Activated naive CD8-positive, alpha-beta T cell treated with anti-CD3 and anti-CD28 coated beads, Interleukin-2, amount 10 ng/mL, durations not matched to agents 7 days and 5 days (primary cell): Measurements from ENCODE around the gene NLRP3. TPM values are rescaled to one million over a fixed set of nuclear protein-coding genes. Genes with fewer than 3 reads are reported as not detected.
"Not testable (repeated sequence)": the region's sequence is repeated elsewhere in the genome, so short reads cannot be mapped to it uniquely, and the experiment has no call there.

Experiments used
- ATAC-seq: fragments of 150-1000 bp; cut with Tn5 transposase; one replicate; pipeline ENCODE4 v1.10.0; 2021; ENCODE audit warnings: low read depth, moderate library complexity
- POLR2A ChIA-PET: fragments of 350-600 bp; sonication (Branson Sonifier 250); formaldehyde crosslinking; loops from one replicate; lab custom pipeline; 2021; ENCODE audit warnings: antibody characterized with exemption; lab: Charles Lee
- DNase-seq: peaks from one replicate; pipeline ENCODE4 v3.0.0; 2021
- H3K27ac Mint-ChIP-seq: one replicate; pipeline ENCODE4 v1.8.0; 2022; ENCODE audit warnings: mild to moderate bottlenecking, mixed read lengths
- H3K27me3 Mint-ChIP-seq: one replicate; pipeline ENCODE4 v1.8.0; 2022; ENCODE audit warnings: mild to moderate bottlenecking, moderate library complexity, mixed read lengths
- H3K36me3 Mint-ChIP-seq: one replicate; pipeline ENCODE4 v1.8.0; 2021; ENCODE audit warnings: mild to moderate bottlenecking, mixed read lengths
- H3K4me1 Mint-ChIP-seq: one replicate; pipeline ENCODE4 v1.8.0; 2021; ENCODE audit warnings: mixed read lengths
- H3K4me3 Mint-ChIP-seq: one replicate; pipeline ENCODE4 v1.8.0; 2022; ENCODE audit warnings: mild to moderate bottlenecking, moderate library complexity, mixed read lengths
- H3K9me3 Mint-ChIP-seq: one replicate; pipeline ENCODE4 v1.8.0; 2021; ENCODE audit warnings: mixed read lengths
- total RNA-seq, 2 experiments: library from RNA; stranded (reverse); gene quantifications; one replicate each; pipeline ENCODE4 v1.2.3, GENCODE V29; 2021

Gene NLRP3
- total RNA-seq: 1 to 10 TPM; 7.0 to 8.9 TPM

- peaks cover 16% of the 10 kb centered on the region for H3K36me3 Mint-ChIP-seq
- H3K27me3 Mint-ChIP-seq: no peaks in the 10 kb centered on the region
- peak within 1 kb of the TSS; percentile 86 for H3K4me3 Mint-ChIP-seq
- DNase-seq: peak; percentile 58
- peaks cover 1% of the 10 kb centered on the region for H3K9me3 Mint-ChIP-seq
- peak within 1 kb of the TSS; percentile 86 for H3K27ac Mint-ChIP-seq
- POLR2A ChIA-PET: interaction anchor here (0.7 to 2.1 kb wide), 6 partner anchors 22 to 205 kb away, joined by 3 to 13 read pairs (median 4); no protein-coding TSS in a partner anchor
- peak; percentile 86 for ATAC-seq
- H3K4me1 Mint-ChIP-seq: peaks cover 42% of the 10 kb centered on the region
Measured at GRCh38 chr1:247415423-247416361, at the start of gene NLRP3. NLRP3 (plus strand) TSS chr1:247416173; CDS start chr1:247418801, 2,628 bp downstream.

GRCh38 chr1:247366345-247366744, 49.6 kb upstream of the NLRP3 start:
- H3K27ac Mint-ChIP-seq, ATAC-seq, DNase-seq, H3K9me3 Mint-ChIP-seq, H3K36me3 Mint-ChIP-seq, H3K4me1 Mint-ChIP-seq, POLR2A ChIA-PET, H3K27me3 Mint-ChIP-seq, H3K4me3 Mint-ChIP-seq: not testable (repeated sequence)

GRCh38 chr1:247366926-247367645, 48.9 kb upstream of the NLRP3 start:
- Mint-ChIP-seq H3K4me1 (peaks cover 3% of the 10 kb centered on the region), H3K27ac (no peak overlapping the region), H3K4me3 (no peak overlapping the region), H3K36me3 (no peaks in the 10 kb centered on the region), H3K9me3 (peaks cover 5% of the 10 kb centered on the region), H3K27me3 (peaks cover 5% of the 10 kb centered on the region)
- DNase-seq (no peak), ATAC-seq (no peak)
- POLR2A ChIA-PET: no interaction called here

- Mint-ChIP-seq H3K36me3 (no peaks in the 10 kb centered on the region), H3K4me1 (peaks cover 6% of the 10 kb centered on the region), H3K9me3 (peaks cover 5% of the 10 kb centered on the region), H3K27ac (no peak overlapping the region), H3K27me3 (peaks cover 5% of the 10 kb centered on the region), H3K4me3 (no peak overlapping the region)
- ATAC-seq (no peak), DNase-seq (no peak)
- POLR2A ChIA-PET: no interaction called here
Measured at GRCh38 chr1:247367786-247368422, 48.1 kb upstream of the NLRP3 start.

GRCh38 chr1:247368490-247369145, 47.4 kb upstream of the NLRP3 start:
- Mint-ChIP-seq H3K4me1 (peaks cover 6% of the 10 kb centered on the region), H3K9me3 (peaks cover 5% of the 10 kb centered on the region), H3K36me3 (no peaks in the 10 kb centered on the region), H3K27me3 (peaks cover 2% of the 10 kb centered on the region), H3K27ac (no peak overlapping the region), H3K4me3 (no peak overlapping the region)
- ATAC-seq (no peak), DNase-seq (no peak)
- POLR2A ChIA-PET: no interaction called here

- Mint-ChIP-seq H3K27me3 (peaks cover 2% of the 10 kb centered on the region), H3K4me1 (peaks cover 6% of the 10 kb centered on the region), H3K27ac (no peak overlapping the region), H3K36me3 (no peaks in the 10 kb centered on the region), H3K9me3 (peaks cover 2% of the 10 kb centered on the region), H3K4me3 (no peak overlapping the region)
- POLR2A ChIA-PET: interaction anchor here (0.6 kb wide), 1 partner anchor 19 kb away, joined by 3 read pairs; no protein-coding TSS in a partner anchor
- ATAC-seq: no peak
- no peak for DNase-seq
Measured at GRCh38 chr1:247370786-247371732, 44.9 kb upstream of the NLRP3 start.

- H3K27ac Mint-ChIP-seq: no peak overlapping the region
- no peak overlapping the region for H3K4me3 Mint-ChIP-seq
- DNase-seq (no peak), ATAC-seq (no peak)
- H3K36me3 Mint-ChIP-seq: no peaks in the 10 kb centered on the region
- H3K4me1 Mint-ChIP-seq: peaks cover 6% of the 10 kb centered on the region
- peaks cover 1% of the 10 kb centered on the region for H3K9me3 Mint-ChIP-seq
- H3K27me3 Mint-ChIP-seq: peaks cover 2% of the 10 kb centered on the region
- POLR2A ChIA-PET: interaction anchor here (1.2 kb wide), 1 partner anchor 115 kb away, joined by 3 read pairs; no protein-coding TSS in a partner anchor
Measured at GRCh38 chr1:247371801-247372259, 44.1 kb upstream of the NLRP3 start.

- Mint-ChIP-seq H3K27ac (no peak overlapping the region), H3K36me3 (no peaks in the 10 kb centered on the region), H3K9me3 (no peaks in the 10 kb centered on the region), H3K4me1 (peaks cover 4% of the 10 kb centered on the region), H3K4me3 (peak overlapping the region; percentile 55), H3K27me3 (no peaks in the 10 kb centered on the region)
- ATAC-seq: peak; percentile 87
- POLR2A ChIA-PET: interaction anchor here (0.7 kb wide), 1 partner anchor 133 kb away, joined by 3 read pairs; no protein-coding TSS in a partner anchor
- peak; percentile 71 for DNase-seq
Measured at GRCh38 chr1:247373721-247374141, 42.2 kb upstream of the NLRP3 start.

- H3K4me1 Mint-ChIP-seq, H3K27me3 Mint-ChIP-seq, H3K36me3 Mint-ChIP-seq, POLR2A ChIA-PET, H3K4me3 Mint-ChIP-seq, H3K9me3 Mint-ChIP-seq, H3K27ac Mint-ChIP-seq, ATAC-seq, DNase-seq: not testable (repeated sequence)
Measured at GRCh38 chr1:247374651-247375334, 41.2 kb upstream of the NLRP3 start.

GRCh38 chr1:247375747-247376146, 40.2 kb upstream of the NLRP3 start:
- Mint-ChIP-seq H3K27ac (no peak overlapping the region), H3K27me3 (no peaks in the 10 kb centered on the region), H3K4me3 (no peak overlapping the region), H3K36me3 (no peaks in the 10 kb centered on the region), H3K9me3 (no peaks in the 10 kb centered on the region), H3K4me1 (peaks cover 4% of the 10 kb centered on the region)
- no peak for ATAC-seq
- no peak for DNase-seq
- POLR2A ChIA-PET: no interaction called here

GRCh38 chr1:247376659-247377058, 39.3 kb upstream of the NLRP3 start:
- H3K36me3 Mint-ChIP-seq: no peaks in the 10 kb centered on the region
- DNase-seq (no peak), ATAC-seq (no peak)
- POLR2A ChIA-PET: no interaction called here
- H3K9me3 Mint-ChIP-seq: no peaks in the 10 kb centered on the region
- peaks cover 4% of the 10 kb centered on the region for H3K4me1 Mint-ChIP-seq
- H3K27ac Mint-ChIP-seq: no peak overlapping the region
- no peak overlapping the region for H3K4me3 Mint-ChIP-seq
- H3K27me3 Mint-ChIP-seq: no peaks in the 10 kb centered on the region
